ENCODE data around the gene ARSJ. TPM values are rescaled to one million over a fixed set of nuclear protein-coding genes. Genes with fewer than 3 reads are reported as not detected.

Gene ARSJ
- total and polyA plus RNA-seq, 10 donors = 0.07 to 1.6 (median 0.52) TPM

- Histone ChIP-seq H3K27me3 (replicated peaks in 1 of 7) (no peaks in the 10 kb centered on the region), H3K36me3 (no peaks in the 10 kb centered on the region), H3K4me3 (no peak overlapping the region), H3K9me3 (peaks cover 0 to 15% (median 0%) of the 10 kb centered on the region in 8 donors), H3K4me1 (peaks cover 0 to 5% (median 0%) of the 10 kb centered on the region in 6 donors), H3K27ac (no peak overlapping the region)
- WGBS, 5 donors = 51 to 88% (median 65%) methylated on average over 2 of the region's 2 CpGs
- intact Hi-C loops (cut with DNase I; ENCODE audit: low total_unique reads) = no loop called here
- DNase-seq = no peak
- TF ChIP-seq POLR2A (IDR thresholded peaks at IDR 0.05) (no peak), CTCF (IDR thresholded peaks at IDR 0.05 in 8 of 11, conservative IDR thresholded peaks at IDR 0.05 in 3 of 11) (no peak), POLR2AphosphoS5 (IDR thresholded peaks at IDR 0.05) (no peak)
These were observed 7.6 kb downstream of the ARSJ start for GRCh38 chr4:113971706-113972360.

GRCh38 chr4:113969709-113970334, 9.6 kb downstream of the ARSJ start:
- H3K4me3 ChIP-seq = no peak overlapping the region
- peaks cover 0 to 14% (median 0%) of the 10 kb centered on the region in 8 donors for H3K9me3 ChIP-seq
- H3K4me1 ChIP-seq = no peaks in the 10 kb centered on the region
- TF ChIP-seq POLR2AphosphoS5 (IDR thresholded peaks at IDR 0.05) (no peak), POLR2A (IDR thresholded peaks at IDR 0.05) (no peak), CTCF (IDR thresholded peaks at IDR 0.05 in 8 of 11, conservative IDR thresholded peaks at IDR 0.05 in 3 of 11) (no peak)
- H3K36me3 ChIP-seq = no peaks in the 10 kb centered on the region
- no peaks in the 10 kb centered on the region for H3K27me3 ChIP-seq (replicated peaks in 1 of 7)
- intact Hi-C loops (cut with DNase I; ENCODE audit: low total_unique reads) = no loop called here
- WGBS, 5 donors = 54 to 67% (median 64%) methylated on average over 1 of the region's 1 CpG
- H3K27ac ChIP-seq = no peak overlapping the region
- DNase-seq = no peak

GRCh38 chr4:113968473-113968872, 11.0 kb downstream of the ARSJ start:
- Histone ChIP-seq H3K9me3 (peaks cover 0 to 2% (median 0%) of the 10 kb centered on the region in 8 donors), H3K27ac (no peak overlapping the region), H3K4me1 (no peaks in the 10 kb centered on the region), H3K27me3 (replicated peaks in 1 of 7) (no peaks in the 10 kb centered on the region), H3K4me3 (no peak overlapping the region), H3K36me3 (no peaks in the 10 kb centered on the region)
- 65 to 96% (median 77%) methylated on average over 2 of the region's 2 CpGs for WGBS, 5 donors
- no peak for TF ChIP-seq POLR2AphosphoS5 (IDR thresholded peaks at IDR 0.05)
- TF ChIP-seq POLR2A (IDR thresholded peaks at IDR 0.05) = no peak
- no peak for TF ChIP-seq CTCF (IDR thresholded peaks at IDR 0.05 in 8 of 11, conservative IDR thresholded peaks at IDR 0.05 in 3 of 11)
- intact Hi-C loops (cut with DNase I; ENCODE audit: low total_unique reads) = no loop called here
- DNase-seq = no peak

- DNase-seq = no peak
- no peak overlapping the region for H3K4me3 ChIP-seq
- TF ChIP-seq POLR2AphosphoS5 (IDR thresholded peaks at IDR 0.05) (no peak), CTCF (IDR thresholded peaks at IDR 0.05 in 8 of 11, conservative IDR thresholded peaks at IDR 0.05 in 3 of 11) (no peak), POLR2A (IDR thresholded peaks at IDR 0.05) (no peak)
- peaks cover 0 to 10% (median 3%) of the 10 kb centered on the region in 8 donors for H3K9me3 ChIP-seq
- H3K4me1 ChIP-seq = no peaks in the 10 kb centered on the region
- intact Hi-C loops (cut with DNase I; ENCODE audit: low total_unique reads) = no loop called here
- no peaks in the 10 kb centered on the region for H3K27me3 ChIP-seq (replicated peaks in 1 of 7)
- H3K27ac ChIP-seq = no peak overlapping the region
- no peaks in the 10 kb centered on the region for H3K36me3 ChIP-seq
These were observed 11.8 kb downstream of the ARSJ start for GRCh38 chr4:113967687-113968086.

All from spleen (tissue), 11 donors.